GM12875 (cell line): Measurements from ENCODE around the gene POMP.
"Not testable (repeated sequence)": the region's sequence is repeated elsewhere in the genome, so short reads cannot be mapped to it uniquely, and the experiment has no call there.

Experiments used
- H3K4me3 ChIP-seq: one replicate; pipeline ENCODE4 v1.5.1; 2011; ENCODE audit warnings: low read depth, low read length, control low read depth
- TF ChIP-seq, protein P1 (sequence below): IDR thresholded peaks from 2 replicates; pipeline ENCODE4 v1.5.1; 2011; ENCODE audit warnings: low read depth, mild to moderate bottlenecking, control low read depth, inconsistent platforms, low read length, moderate library complexity, borderline replicate concordance; ENCODE audit not compliant: insufficient read depth

POMP gene

DNA sequence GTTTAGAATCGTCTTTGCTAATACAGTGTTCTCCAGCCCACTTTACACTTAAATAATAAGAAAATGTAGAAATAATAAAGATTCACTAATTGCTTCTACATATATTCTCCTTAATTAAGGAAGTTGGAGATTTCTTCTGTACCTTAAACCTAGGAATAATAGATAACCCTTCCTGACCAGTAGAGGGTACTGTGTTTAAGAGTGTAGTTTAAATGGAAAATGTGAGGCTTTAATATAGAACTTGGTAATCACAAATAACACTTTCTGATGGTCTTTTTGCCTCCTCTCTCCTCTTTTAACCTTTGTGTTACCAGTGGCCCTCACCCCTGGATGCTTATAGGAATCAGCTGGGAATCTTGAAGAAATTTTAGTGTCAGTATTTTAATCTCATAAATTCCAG, 20.7 kb downstream of the POMP start:
- TF ChIP-seq, protein P1, sequence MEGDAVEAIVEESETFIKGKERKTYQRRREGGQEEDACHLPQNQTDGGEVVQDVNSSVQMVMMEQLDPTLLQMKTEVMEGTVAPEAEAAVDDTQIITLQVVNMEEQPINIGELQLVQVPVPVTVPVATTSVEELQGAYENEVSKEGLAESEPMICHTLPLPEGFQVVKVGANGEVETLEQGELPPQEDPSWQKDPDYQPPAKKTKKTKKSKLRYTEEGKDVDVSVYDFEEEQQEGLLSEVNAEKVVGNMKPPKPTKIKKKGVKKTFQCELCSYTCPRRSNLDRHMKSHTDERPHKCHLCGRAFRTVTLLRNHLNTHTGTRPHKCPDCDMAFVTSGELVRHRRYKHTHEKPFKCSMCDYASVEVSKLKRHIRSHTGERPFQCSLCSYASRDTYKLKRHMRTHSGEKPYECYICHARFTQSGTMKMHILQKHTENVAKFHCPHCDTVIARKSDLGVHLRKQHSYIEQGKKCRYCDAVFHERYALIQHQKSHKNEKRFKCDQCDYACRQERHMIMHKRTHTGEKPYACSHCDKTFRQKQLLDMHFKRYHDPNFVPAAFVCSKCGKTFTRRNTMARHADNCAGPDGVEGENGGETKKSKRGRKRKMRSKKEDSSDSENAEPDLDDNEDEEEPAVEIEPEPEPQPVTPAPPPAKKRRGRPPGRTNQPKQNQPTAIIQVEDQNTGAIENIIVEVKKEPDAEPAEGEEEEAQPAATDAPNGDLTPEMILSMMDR: no peak
- H3K4me3 ChIP-seq: no peak overlapping the region

- TF ChIP-seq, protein P1: no peak
- H3K4me3 ChIP-seq: no peak overlapping the region
Observed at GRCh38 chr13:28680541-28680940, 21.6 kb downstream of the POMP start.

DNA sequence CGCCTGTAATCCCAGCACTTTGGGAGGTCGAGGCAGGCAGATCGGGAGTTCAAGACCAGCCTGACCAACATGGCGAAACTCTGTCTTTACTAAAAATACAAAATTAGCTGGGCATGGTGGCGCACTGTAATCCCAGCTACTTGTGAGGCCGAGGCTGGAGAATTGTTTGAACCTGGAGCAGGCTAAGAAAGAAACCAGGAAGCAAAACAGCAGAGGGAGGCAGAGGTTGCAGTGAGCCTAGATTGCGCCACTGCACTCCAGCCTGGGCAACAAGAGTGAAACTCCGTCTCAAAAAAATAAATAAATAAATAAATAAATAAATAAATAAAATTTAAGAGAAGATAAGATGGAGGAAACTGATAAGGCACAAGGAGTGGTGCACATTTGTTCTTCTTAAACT, 24.2 kb downstream of the POMP start:
- not testable (repeated sequence) for H3K4me3 ChIP-seq

GRCh38 chr13:28684257-28684656, 25.3 kb downstream of the POMP start:
- no peak overlapping the region for H3K4me3 ChIP-seq

DNA sequence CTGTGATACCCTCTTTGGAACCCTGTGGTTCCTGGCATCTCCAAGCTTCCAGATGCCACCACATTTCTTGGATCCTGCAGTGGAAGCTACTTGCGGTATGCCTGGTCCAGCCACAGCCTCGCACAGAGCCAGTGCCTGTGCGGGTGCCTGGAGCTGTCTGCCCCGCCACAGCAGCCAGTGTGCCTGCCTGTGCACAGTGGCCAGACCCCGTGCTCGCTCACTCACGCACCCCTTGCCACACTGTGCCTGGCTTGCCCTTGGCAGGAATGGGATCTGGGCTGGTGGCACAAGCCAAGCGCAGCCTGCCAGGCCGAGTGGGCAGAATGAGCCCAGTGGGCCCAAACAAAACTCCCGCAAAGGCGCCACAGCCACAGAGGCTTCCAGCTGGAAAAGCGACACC, 26.2 kb downstream of the POMP start:
- H3K4me3 ChIP-seq: no peak overlapping the region
- TF ChIP-seq, protein P1: no peak

More at GRCh38 chr13:28684257-28684656, 25.3 kb downstream of the POMP start:
- TF ChIP-seq, protein P1: no peak

GRCh38 chr13:28685892-28686291, 27.0 kb downstream of the POMP start:
- TF ChIP-seq, protein P1: no peak
- no peak overlapping the region for H3K4me3 ChIP-seq

GRCh38 chr13:28693605-28694491, 34.9 kb downstream of the POMP start:
- not testable (repeated sequence) for H3K4me3 ChIP-seq

DNA sequence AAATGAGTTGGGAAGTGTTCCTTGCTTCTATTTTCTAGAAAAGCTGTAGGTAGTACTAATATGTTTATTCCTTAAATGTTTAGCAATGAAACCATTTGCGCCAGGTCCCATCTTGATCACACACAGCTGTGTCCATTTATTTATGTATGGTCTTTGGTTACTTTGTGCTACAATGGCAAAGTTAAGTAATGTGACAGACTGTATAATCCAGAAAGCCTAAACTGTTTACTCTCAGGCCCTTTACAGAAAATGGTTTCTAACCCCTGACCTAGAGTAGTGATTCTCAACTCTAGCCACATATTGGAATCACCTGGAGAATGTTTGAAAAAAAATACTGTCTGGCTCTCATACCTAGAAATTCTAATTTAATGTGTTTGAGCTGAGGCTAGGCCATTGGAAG, 38.5 kb downstream of the POMP start:
- TF ChIP-seq, protein P1: no peak
- H3K4me3 ChIP-seq: no peak overlapping the region
